Duodenal mucosa (tissue), 2 donors: ENCODE data around the gene CDT1.

Experiments
- H3K27ac ChIP-seq: one replicate; pipeline ENCODE4 v1.7.0; 2013; ENCODE audit warnings: low read depth, low read length
- H3K27me3 ChIP-seq, 2 donors: one replicate each; pipeline ENCODE4 v1.7.0; 2013; ENCODE audit warnings: low read length in 2 of 2, control low read depth in 1 of 2; ENCODE audit not compliant: insufficient read depth in 2 of 2, control insufficient read depth in 1 of 2
- H3K36me3 ChIP-seq, 2 donors: one replicate each; pipeline ENCODE4 v1.7.0; 2013; ENCODE audit warnings: low read length in 2 of 2, control low read depth in 1 of 2; ENCODE audit not compliant: insufficient read depth in 2 of 2, control insufficient read depth in 1 of 2
- H3K4me1 ChIP-seq, 2 donors: one replicate each; pipeline ENCODE4 v1.7.0; 2013; ENCODE audit warnings: low read length in 2 of 2, control low read depth in 1 of 2; ENCODE audit not compliant: insufficient read depth in 2 of 2, control insufficient read depth in 1 of 2
- H3K4me3 ChIP-seq, 2 donors: one replicate each; pipeline ENCODE4 v1.7.0; 2013; ENCODE audit warnings: low read length in 2 of 2, low read depth in 1 of 2
- H3K9ac ChIP-seq, 2 donors: one replicate each; pipeline ENCODE4 v1.7.0; 2013; ENCODE audit warnings: low read length in 2 of 2, low read depth in 1 of 2
- H3K9me3 ChIP-seq, 2 donors: one replicate each; pipeline ENCODE4 v1.7.0; 2013; ENCODE audit warnings: low read length in 2 of 2, control low read depth in 1 of 2; ENCODE audit not compliant: control insufficient read depth in 1 of 2

The CDT1 gene

GRCh38 chr16:88838566-88838965 lies 35.0 kb downstream of the CDT1 start:
- Histone ChIP-seq H3K4me1 (no peaks in the 10 kb centered on the region), H3K27me3 (no peaks in the 10 kb centered on the region), H3K9ac (no peak overlapping the region), H3K36me3 (peaks cover 0 to 40% of the 10 kb centered on the region in 2 donors), H3K27ac (no peak overlapping the region), H3K9me3 (no peaks in the 10 kb centered on the region), H3K4me3 (no peak overlapping the region)

- no peak overlapping the region for H3K4me3 ChIP-seq
- H3K9me3 ChIP-seq, result no peaks in the 10 kb centered on the region
- H3K27ac ChIP-seq, result no peak overlapping the region
- H3K27me3 ChIP-seq, result no peaks in the 10 kb centered on the region
- H3K9ac ChIP-seq, result no peak overlapping the region
- H3K36me3 ChIP-seq, result peaks cover 0 to 40% of the 10 kb centered on the region in 2 donors
- H3K4me1 ChIP-seq, result no peaks in the 10 kb centered on the region
Measured at GRCh38 chr16:88839026-88839529, 35.5 kb downstream of the CDT1 start.

GRCh38 chr16:88839745-88840599 lies 36.4 kb downstream of the CDT1 start:
- Histone ChIP-seq H3K4me1 (no peaks in the 10 kb centered on the region), H3K36me3 (peaks cover 0 to 38% of the 10 kb centered on the region in 2 donors), H3K9ac (no peak overlapping the region), H3K9me3 (no peaks in the 10 kb centered on the region), H3K27ac (no peak overlapping the region), H3K27me3 (no peaks in the 10 kb centered on the region), H3K4me3 (no peak overlapping the region)

GRCh38 chr16:88840600-88841215 lies 37.1 kb downstream of the CDT1 start:
- Histone ChIP-seq H3K27me3 (no peaks in the 10 kb centered on the region), H3K9me3 (no peaks in the 10 kb centered on the region), H3K4me3 (no peak overlapping the region), H3K27ac (no peak overlapping the region), H3K9ac (no peak overlapping the region), H3K36me3 (peaks cover 0 to 30% of the 10 kb centered on the region in 2 donors), H3K4me1 (no peaks in the 10 kb centered on the region)

- no peaks in the 10 kb centered on the region for H3K4me1 ChIP-seq
- peaks cover 0 to 30% of the 10 kb centered on the region in 2 donors for H3K36me3 ChIP-seq
- no peak overlapping the region for H3K27ac ChIP-seq
- no peak overlapping the region for H3K4me3 ChIP-seq
- no peaks in the 10 kb centered on the region for H3K27me3 ChIP-seq
- no peak overlapping the region for H3K9ac ChIP-seq
- no peaks in the 10 kb centered on the region for H3K9me3 ChIP-seq
Measured at GRCh38 chr16:88841521-88842307, 38.1 kb downstream of the CDT1 start.

- Histone ChIP-seq H3K9me3 (no peaks in the 10 kb centered on the region), H3K9ac (no peak overlapping the region), H3K27me3 (no peaks in the 10 kb centered on the region), H3K4me1 (no peaks in the 10 kb centered on the region), H3K27ac (no peak overlapping the region), H3K36me3 (peaks cover 0 to 30% of the 10 kb centered on the region in 2 donors), H3K4me3 (no peak overlapping the region)
Measured at GRCh38 chr16:88842308-88842756, 38.7 kb downstream of the CDT1 start.

- Histone ChIP-seq H3K36me3 (peaks cover 0 to 30% of the 10 kb centered on the region in 2 donors), H3K4me3 (no peak overlapping the region), H3K27ac (no peak overlapping the region), H3K9me3 (no peaks in the 10 kb centered on the region), H3K27me3 (no peaks in the 10 kb centered on the region), H3K9ac (no peak overlapping the region), H3K4me1 (no peaks in the 10 kb centered on the region)
Measured at GRCh38 chr16:88842806-88843205, 39.2 kb downstream of the CDT1 start.

GRCh38 chr16:88843256-88843655 lies 39.7 kb downstream of the CDT1 start:
- H3K9ac ChIP-seq, result no peak overlapping the region
- no peaks in the 10 kb centered on the region for H3K27me3 ChIP-seq
- H3K27ac ChIP-seq, result no peak overlapping the region
- no peak overlapping the region for H3K4me3 ChIP-seq
- H3K9me3 ChIP-seq, result no peaks in the 10 kb centered on the region
- no peaks in the 10 kb centered on the region for H3K4me1 ChIP-seq
- H3K36me3 ChIP-seq, result peaks cover 0 to 28% of the 10 kb centered on the region in 2 donors

- Histone ChIP-seq H3K27me3 (no peaks in the 10 kb centered on the region), H3K9ac (no peak overlapping the region), H3K9me3 (no peaks in the 10 kb centered on the region), H3K36me3 (peaks cover 0 to 17% of the 10 kb centered on the region in 2 donors), H3K4me1 (no peaks in the 10 kb centered on the region), H3K4me3 (no peak overlapping the region), H3K27ac (no peak overlapping the region)
Measured at GRCh38 chr16:88844419-88845036, 40.9 kb downstream of the CDT1 start.
